ENCODE measurements around the gene ATXN7. TPM values are rescaled to one million over a fixed set of nuclear protein-coding genes. Genes with fewer than 3 reads are reported as not detected.

The ATXN7 gene
- total RNA-seq, 1 experiment from 2014 or later = 27.5 TPM

DNA sequence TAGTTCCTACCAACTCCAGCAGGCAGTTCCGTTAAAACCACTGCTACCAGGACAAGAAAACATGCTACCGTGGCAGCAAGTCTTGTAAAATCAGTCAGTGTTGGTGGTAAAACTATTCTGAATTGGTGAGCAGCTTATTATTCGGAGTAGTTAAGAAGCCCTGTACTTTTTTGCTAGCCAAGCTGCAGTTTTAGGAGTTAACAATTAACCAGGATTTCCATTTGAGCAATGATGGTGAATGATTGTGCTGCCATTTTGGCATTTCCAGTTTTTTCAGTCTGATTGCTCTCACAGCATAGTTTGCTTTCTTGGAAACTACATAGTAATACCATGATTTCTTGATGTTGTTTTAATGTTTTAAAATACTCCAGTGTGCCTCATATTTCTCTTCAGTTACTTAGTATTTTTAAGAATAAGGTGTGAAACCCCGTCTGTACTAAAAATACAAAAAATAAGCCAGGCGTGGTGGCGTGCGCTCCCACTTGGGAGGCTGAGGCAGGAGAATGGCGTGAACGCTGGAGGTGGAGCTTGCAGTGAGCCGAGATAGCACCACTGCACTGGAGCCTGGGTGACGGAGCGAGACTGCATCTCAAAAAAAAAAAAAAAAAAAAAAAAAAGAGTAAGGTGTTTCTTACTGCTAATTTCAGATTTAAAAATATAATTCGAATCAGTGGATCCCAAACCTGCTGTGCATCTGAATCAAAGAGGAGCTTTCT lies 92.3 kb downstream of the ATXN7 start:
- no peaks in the 10 kb centered on the region for H3K36me3 ChIP-seq (ENCODE audit: control insufficient read depth in 1 of 2, insufficient read depth in 2 of 2, low read length in 2 of 2)
- ChIA-PET POLR2A (no interaction called here), CTCF (no interaction called here), RAD21 (ENCODE audit: low non-redundant PET in 1 of 2, low total read pairs in 2 of 2, uncharacterized antibody in 2 of 2, unreplicated experiment in 2 of 2) (no interaction called here)
- TF ChIP-seq POLR2A (IDR thresholded peaks at IDR 0.05; ENCODE audit: borderline replicate concordance, extremely low read depth, insufficient read depth, insufficient read length) (no peak), RAD21 (IDR thresholded peaks at IDR 0.05; ENCODE audit: low read depth) (no peak)
- intact Hi-C loops (cut with micrococcal nuclease) = no loop called here
- no peaks in the 10 kb centered on the region for H3K9me3 ChIP-seq (ENCODE audit: control insufficient read depth in 1 of 2, insufficient read depth in 1 of 2, low read depth in 1 of 2, low read length in 2 of 2)
- no peak overlapping the region for H3K4me3 ChIP-seq (replicated peaks in 1 of 2; ENCODE audit: low read depth in 1 of 2, low read length in 2 of 2)
- BruUV-seq (replicated peaks) = no TSS peak
- H3K27me3 ChIP-seq (ENCODE audit: insufficient read depth, low read length) = no peaks in the 10 kb centered on the region
- H4K20me1 ChIP-seq (ENCODE audit: insufficient read depth) = no peaks in the 10 kb centered on the region; the same call in 1 of the 2 replicates
- no peak for ATAC-seq
- no peaks in the 10 kb centered on the region for H3K9me2 ChIP-seq (ENCODE audit: insufficient read depth)
- no peak overlapping the region for H3K27ac ChIP-seq (ENCODE audit: low read depth, low read length)
- H3K4me1 ChIP-seq (ENCODE audit: control insufficient read depth in 1 of 2, insufficient read depth in 2 of 2, low read length in 2 of 2) = peaks cover 0 to 12% of the 10 kb centered on the region in 2 experiments; a peak in 3 of 4 replicates
- no peak overlapping the region for H3K9ac ChIP-seq (ENCODE audit: low read length)
- no peak for DNase-seq (ENCODE audit: low read depth, low spot score)
- H3K4me2 ChIP-seq (ENCODE audit: low read length) = no peak overlapping the region
- no peak overlapping the region for H2AFZ ChIP-seq (ENCODE audit: low read depth, low read length, poor library complexity, severe bottlenecking)
- H3K79me2 ChIP-seq (ENCODE audit: insufficient read depth, low read length) = peaks cover 45% of the 10 kb centered on the region

DNA sequence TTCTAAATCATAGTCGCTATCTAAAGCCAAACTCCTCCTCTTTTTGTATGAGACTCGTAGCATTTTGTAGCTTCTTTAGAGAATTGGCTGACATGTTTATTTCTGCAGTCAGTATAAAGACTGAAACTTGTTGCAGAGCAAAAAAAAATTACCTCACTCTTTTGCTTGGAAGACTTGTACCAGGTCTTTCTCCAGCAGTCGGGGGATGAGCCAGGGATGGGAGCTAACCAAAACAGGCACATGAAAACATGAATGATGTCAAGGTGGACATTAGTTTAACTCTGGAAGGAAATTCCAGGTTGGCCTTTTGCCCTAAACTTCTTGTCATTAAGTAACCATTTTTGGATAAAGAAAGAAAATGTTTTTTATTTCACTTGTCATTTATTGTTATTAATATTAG lies 95.5 kb downstream of the ATXN7 start:
- H3K79me2 ChIP-seq (ENCODE audit: insufficient read depth, low read length) = peaks cover 46% of the 10 kb centered on the region
- H3K4me3 ChIP-seq (replicated peaks in 1 of 2; ENCODE audit: low read depth in 1 of 2, low read length in 2 of 2) = no peak overlapping the region
- ATAC-seq = no peak
- no peaks in the 10 kb centered on the region for H3K27me3 ChIP-seq (ENCODE audit: insufficient read depth, low read length)
- no peak overlapping the region for H2AFZ ChIP-seq (ENCODE audit: low read depth, low read length, poor library complexity, severe bottlenecking)
- H3K36me3 ChIP-seq (ENCODE audit: control insufficient read depth in 1 of 2, insufficient read depth in 2 of 2, low read length in 2 of 2) = no peaks in the 10 kb centered on the region
- ChIA-PET RAD21 (ENCODE audit: low non-redundant PET in 1 of 2, low total read pairs in 2 of 2, uncharacterized antibody in 2 of 2, unreplicated experiment in 2 of 2) (no interaction called here), POLR2A (no interaction called here), CTCF (no interaction called here)
- H3K4me2 ChIP-seq (ENCODE audit: low read length) = no peak overlapping the region
- no peaks in the 10 kb centered on the region for H4K20me1 ChIP-seq (ENCODE audit: insufficient read depth)
- no peak overlapping the region for H3K9ac ChIP-seq (ENCODE audit: low read length)
- no TSS peak for BruUV-seq (replicated peaks)
- intact Hi-C loops (cut with micrococcal nuclease) = no loop called here
- DNase-seq (ENCODE audit: low read depth, low spot score) = no peak
- H3K4me1 ChIP-seq (ENCODE audit: control insufficient read depth in 1 of 2, insufficient read depth in 2 of 2, low read length in 2 of 2) = peaks cover 0 to 12% of the 10 kb centered on the region in 2 experiments; a peak in 3 of 4 replicates
- no peaks in the 10 kb centered on the region for H3K9me2 ChIP-seq (ENCODE audit: insufficient read depth)
- no peak for TF ChIP-seq CTCF (IDR thresholded peaks at IDR 0.05 in 2 of 3, conservative IDR thresholded peaks at IDR 0.05 in 1 of 3; ENCODE audit: borderline replicate concordance in 1 of 3, insufficient read depth in 1 of 3, low read depth in 2 of 3, low read length in 2 of 3)
- TF ChIP-seq JUND (IDR thresholded peaks at IDR 0.05) = no peak
- TF ChIP-seq REST (IDR thresholded peaks at IDR 0.05; ENCODE audit: low read depth) = no peak
- no peaks in the 10 kb centered on the region for H3K9me3 ChIP-seq (ENCODE audit: control insufficient read depth in 1 of 2, insufficient read depth in 1 of 2, low read depth in 1 of 2, low read length in 2 of 2)
- no peak overlapping the region for H3K27ac ChIP-seq (ENCODE audit: low read depth, low read length)

All from HCT116 (cell line).